B cell (primary cell): ENCODE measurements around the gene ZNF683. TPM values are rescaled to one million over a fixed set of nuclear protein-coding genes. Genes with fewer than 3 reads are reported as not detected.

Experiments used
- ATAC-seq: fragments of 200-7000 bp; cut with Tn5 transposase; one replicate; pipeline ENCODE4 v1.10.0; 2021; ENCODE audit warnings: low read depth, mild to moderate bottlenecking, moderate number of reproducible peaks, moderate library complexity
- CTCF ChIA-PET: fragments of 350-600 bp; sonication (Branson Sonifier 250); formaldehyde crosslinking; loops from one replicate; lab custom pipeline; 2021; ENCODE audit warnings: antibody characterized with exemption, inconsistent platforms; lab: Charles Lee
- POLR2A ChIA-PET: fragments of 350-600 bp; sonication (Branson Sonifier 250); formaldehyde crosslinking; loops from one replicate; lab custom pipeline; 2021; ENCODE audit warnings: antibody characterized with exemption; lab: Charles Lee
- DNase-seq: peaks from one replicate; pipeline ENCODE4 v3.0.0; 2013
- H2AFZ ChIP-seq: 2 replicates; pipeline ENCODE4 v1.6.1; 2012; ENCODE audit warnings: mild to moderate bottlenecking, low read depth, low read length; ENCODE audit not compliant: insufficient read depth, poor library complexity, severe bottlenecking
- H3K27ac ChIP-seq, 2 donors: 1 replicate in 1 of 2; 2 replicates in 1 of 2; pipeline ENCODE4 v1.5.1; 2012 to 2013; ENCODE audit warnings: low read length in 2 of 2, mild to moderate bottlenecking in 2 of 2, moderate library complexity in 1 of 2
- H3K27me3 ChIP-seq, 4 experiments: fragments of 200-600 bp in 1 of 4; sonication (generic) in 1 of 4; replicated peaks in 1 of 4; 1 replicate in 2 of 4; 2 replicates in 2 of 4; pipeline versions ENCODE4 v1.6.1 to v1.7.0; 2013 to 2016; ENCODE audit warnings: low read length in 3 of 4, mild to moderate bottlenecking in 2 of 4, mixed read lengths in 1 of 4, moderate library complexity in 1 of 4; ENCODE audit not compliant: insufficient read depth in 4 of 4, control insufficient read depth in 3 of 4; ENCODE audit errors: control extremely low read depth in 1 of 4
- H3K36me3 ChIP-seq, 2 experiments: replicated peaks in 1 of 2; 1 replicate in 1 of 2; 2 replicates in 1 of 2; pipeline versions ENCODE4 v1.6.1 to v1.7.1; 2013; ENCODE audit warnings: low read length in 1 of 2; ENCODE audit not compliant: insufficient read depth in 2 of 2, control insufficient read depth in 1 of 2; ENCODE audit errors: control extremely low read depth in 1 of 2, extremely low read depth in 1 of 2
- H3K4me1 ChIP-seq, 2 donors: fragments of 200-600 bp in 1 of 2; sonication (generic) in 1 of 2; 1 replicate in 1 of 2; 2 replicates in 1 of 2; pipeline versions ENCODE4 v1.5.1 to v1.6.1; 2013 to 2017; ENCODE audit warnings: low read length in 2 of 2; ENCODE audit not compliant: control insufficient read depth in 2 of 2, insufficient read depth in 2 of 2
- H3K4me2 ChIP-seq: replicated peaks from 2 replicates; pipeline ENCODE3; 2012; ENCODE audit warnings: mild to moderate bottlenecking, low read depth, low read length; ENCODE audit not compliant: poor library complexity, severe bottlenecking
- H3K4me3 ChIP-seq, 5 experiments: fragments of 200-600 bp in 1 of 5; sonication (generic) in 1 of 5; 1 replicate in 3 of 5; 2 replicates in 2 of 5; pipeline versions ENCODE4 v1.5.1 to v1.7.0; 2011 to 2016; ENCODE audit warnings: low read length in 4 of 5, mild to moderate bottlenecking in 4 of 5, low read depth in 2 of 5, control low read depth in 1 of 5, moderate library complexity in 1 of 5; ENCODE audit not compliant: insufficient read depth in 1 of 5; ENCODE audit errors: control extremely low read depth in 1 of 5, extremely low read depth in 1 of 5
- H3K79me2 ChIP-seq: fragments of 200-600 bp; sonication (generic); one replicate; pipeline ENCODE4 v1.6.0; 2016; ENCODE audit warnings: low read length; ENCODE audit not compliant: control insufficient read depth, insufficient read depth
- H3K9ac ChIP-seq: fragments of 200-600 bp; sonication (generic); 2 replicates; pipeline ENCODE4 v1.6.1; 2017; ENCODE audit warnings: mild to moderate bottlenecking, low read length, moderate library complexity
- H3K9me3 ChIP-seq, 3 donors: one replicate each; pipeline versions ENCODE4 v1.6.1 to v1.7.1; 2013; ENCODE audit warnings: low read length in 2 of 3; ENCODE audit not compliant: control insufficient read depth in 2 of 3, insufficient read depth in 1 of 3; ENCODE audit errors: control extremely low read depth in 1 of 3
- H4K20me1 ChIP-seq: 2 replicates; pipeline ENCODE4 v1.6.0; 2012; ENCODE audit warnings: mild to moderate bottlenecking, low read length; ENCODE audit not compliant: insufficient read depth, control insufficient read depth, poor library complexity, severe bottlenecking
- H3K27ac Mint-ChIP-seq: one replicate; pipeline ENCODE4 v1.8.0; 2021; ENCODE audit warnings: mixed read lengths
- H3K27me3 Mint-ChIP-seq: one replicate; pipeline ENCODE4 v1.8.0; 2021; ENCODE audit warnings: mixed read lengths
- H3K4me1 Mint-ChIP-seq: one replicate; pipeline ENCODE4 v1.8.0; 2021; ENCODE audit warnings: mixed read lengths
- H3K4me3 Mint-ChIP-seq: one replicate; pipeline ENCODE4 v1.8.0; 2021; ENCODE audit warnings: mixed read lengths
- H3K9me3 Mint-ChIP-seq: one replicate; pipeline ENCODE4 v1.8.0; 2022; ENCODE audit warnings: mixed read lengths; ENCODE audit not compliant: insufficient read depth
- CTCF ChIP-seq: fragments of 200-600 bp; IDR thresholded peaks from one replicate; pipeline ENCODE4 v1.8.0; 2022; ENCODE audit warnings: antibody characterized with exemption, mild to moderate bottlenecking
- EZH2 ChIP-seq: IDR thresholded peaks from 2 replicates; pipeline ENCODE4 v1.6.1; 2012; ENCODE audit warnings: borderline replicate concordance, low read depth, mild to moderate bottlenecking, moderate library complexity, low read length; ENCODE audit not compliant: insufficient read depth, poor library complexity, severe bottlenecking
- WGBS: methylation state at CpG from one replicate; pipeline ENCODE4 v1.1.5; 2013; ENCODE audit warnings: missing lambda C conversion rate; ENCODE audit not compliant: insufficient coverage; 5-methylcytosine and 5-hydroxymethylcytosine counted together
- intact Hi-C: fragments of 100-400 bp; cut with micrococcal nuclease; formaldehyde crosslinking; loops from one replicate; pipeline ENCODE4 v1.10.0; 2022
- polyA plus RNA-seq: library from polyadenylated mRNA; depleted of rRNA; stranded (reverse); fragments of >200 nt; gene quantifications from 2 replicates; pipeline ENCODE4 v1.2.3, GENCODE V29; 2012
- total RNA-seq, 2 donors: library from RNA; stranded (reverse); fragments of 120-200 nt in 1 of 2; gene quantifications; 1 replicate in 1 of 2; 2 replicates in 1 of 2; pipeline versions ENCODE4 v1.2.3 to v1.2.4, GENCODE V29; 2013 to 2022

The ZNF683 gene
- total and polyA plus RNA-seq, 2 donors (not counting 1 experiment from before 2014, with no cell fraction given) = 0.45 to 0.67 TPM

- Histone ChIP-seq H3K4me3 (no peak overlapping the region), H3K9ac (no peak overlapping the region), H3K27ac (no peak overlapping the region), H4K20me1 (no peaks in the 10 kb centered on the region), H3K4me1 (no peaks in the 10 kb centered on the region), H3K4me2 (no peak overlapping the region), H2AFZ (no peak overlapping the region), H3K36me3 (no peaks in the 10 kb centered on the region), H3K79me2 (no peaks in the 10 kb centered on the region), H3K27me3 (no peaks in the 10 kb centered on the region), H3K9me3 (no peaks in the 10 kb centered on the region)
- TF ChIP-seq EZH2 (no peak), CTCF (no peak)
- ATAC-seq = no peak
- 62% methylated on average over 9 of the region's 10 CpGs for WGBS
- Mint-ChIP-seq H3K27ac (no peak overlapping the region), H3K9me3 (no peaks in the 10 kb centered on the region), H3K4me1 (no peaks in the 10 kb centered on the region), H3K27me3 (no peaks in the 10 kb centered on the region), H3K4me3 (no peak overlapping the region)
- DNase-seq = no peak
- ChIA-PET CTCF (interaction anchor here (0.6 to 1.3 kb wide), 3 partner anchors 18 to 112 kb away, joined by 3 read pairs; partner anchors contain the start of gene CEP85), POLR2A (interaction anchor here (0.7 kb wide), 1 partner anchor 9 kb away, joined by 7 read pairs; no protein-coding TSS in a partner anchor)
- intact Hi-C loops = no loop called here
Observed at GRCh38 chr1:26346274-26347033, 26.1 kb downstream of the ZNF683 start.

GRCh38 chr1:26345718-26346117 is 26.8 kb downstream of the ZNF683 start:
- Mint-ChIP-seq H3K4me1 (no peaks in the 10 kb centered on the region), H3K9me3 (no peaks in the 10 kb centered on the region), H3K27me3 (no peaks in the 10 kb centered on the region), H3K4me3 (no peak overlapping the region), H3K27ac (no peak overlapping the region)
- H3K4me2 ChIP-seq = no peak overlapping the region
- no peaks in the 10 kb centered on the region for H4K20me1 ChIP-seq
- no peaks in the 10 kb centered on the region for H3K36me3 ChIP-seq
- TF ChIP-seq CTCF (no peak), EZH2 (no peak)
- no peaks in the 10 kb centered on the region for H3K79me2 ChIP-seq
- no peaks in the 10 kb centered on the region for H3K27me3 ChIP-seq
- ATAC-seq (no peak), DNase-seq (no peak)
- intact Hi-C loops = no loop called here
- H3K9ac ChIP-seq = no peak overlapping the region
- H3K27ac ChIP-seq = no peak overlapping the region
- no peak overlapping the region for H3K4me3 ChIP-seq
- CTCF ChIA-PET = interaction anchor here (1.0 kb wide), 1 partner anchor 24 kb away, joined by 3 read pairs; no protein-coding TSS in a partner anchor
- WGBS = 91% methylated on average over 15 of the region's 15 CpGs
- POLR2A ChIA-PET = no interaction called here
- H3K9me3 ChIP-seq = no peaks in the 10 kb centered on the region
- no peaks in the 10 kb centered on the region for H3K4me1 ChIP-seq
- no peak overlapping the region for H2AFZ ChIP-seq
